Fibroblast of skin of right biceps (primary cell): ENCODE measurements around the gene CLASP1.

Experiments
- DNase-seq: peaks from one replicate; pipeline ENCODE4 v3.0.0-alpha.2; 2013

The CLASP1 gene

DNA sequence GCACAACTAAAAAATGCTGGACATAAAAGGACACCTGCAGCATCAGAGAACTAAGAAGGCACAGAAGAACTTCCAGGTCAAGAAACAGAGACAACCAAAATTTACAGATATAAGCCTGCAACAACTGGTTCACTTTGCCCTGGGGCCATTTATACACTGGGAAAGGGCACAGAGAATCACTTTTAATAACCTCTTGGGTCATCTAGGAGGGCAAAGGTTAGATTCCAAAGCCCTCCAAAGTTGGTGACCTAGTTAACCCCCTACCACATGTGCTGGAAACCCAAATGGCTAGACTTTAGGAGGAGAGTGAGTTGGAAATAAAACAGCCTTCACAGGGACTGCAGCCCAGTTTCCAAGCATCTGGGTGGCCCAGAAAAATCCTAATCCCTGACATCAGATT is 115.3 kb downstream of the CLASP1 start:
- no peak for DNase-seq

DNA sequence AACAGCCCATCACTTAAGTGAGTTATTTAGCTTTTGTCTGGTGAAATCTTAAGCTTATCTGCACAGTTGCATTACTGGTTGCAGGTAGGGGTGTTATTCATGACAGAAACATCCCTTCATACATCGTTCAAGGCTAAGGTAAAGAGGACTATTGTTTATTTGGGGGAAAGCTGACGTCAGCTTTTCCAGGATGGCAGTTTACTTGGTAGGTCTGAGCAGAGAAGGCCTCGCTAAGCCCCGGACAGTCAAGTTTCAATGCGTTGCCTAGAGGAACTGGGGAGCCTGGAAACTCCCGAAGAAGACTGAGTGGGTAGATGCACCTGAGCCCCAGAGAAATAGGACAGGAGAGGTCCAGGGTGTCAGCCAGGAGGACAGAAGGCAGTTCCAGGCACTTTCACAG is 116.4 kb downstream of the CLASP1 start:
- DNase-seq: no peak

DNA sequence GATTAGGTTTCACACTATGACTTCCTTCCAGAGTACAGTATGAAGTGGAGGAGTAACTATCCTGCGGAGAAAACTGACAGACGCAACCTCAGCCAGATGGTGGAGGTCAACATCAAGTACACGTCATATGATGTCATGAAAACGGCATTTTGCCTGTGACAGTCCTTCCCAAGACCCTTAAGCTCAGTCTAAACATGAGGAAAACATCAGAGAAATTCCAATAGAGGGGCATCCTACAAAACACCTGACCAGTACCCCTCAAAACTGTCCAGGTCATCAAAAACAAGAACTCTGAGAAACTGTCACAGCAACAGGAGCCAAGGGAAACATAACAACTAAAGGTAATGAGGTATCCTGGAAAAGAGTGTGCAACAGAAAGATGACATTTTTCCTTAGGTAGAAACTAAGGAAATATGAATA is 116.9 kb downstream of the CLASP1 start:
- DNase-seq: peak; percentile 57

DNA sequence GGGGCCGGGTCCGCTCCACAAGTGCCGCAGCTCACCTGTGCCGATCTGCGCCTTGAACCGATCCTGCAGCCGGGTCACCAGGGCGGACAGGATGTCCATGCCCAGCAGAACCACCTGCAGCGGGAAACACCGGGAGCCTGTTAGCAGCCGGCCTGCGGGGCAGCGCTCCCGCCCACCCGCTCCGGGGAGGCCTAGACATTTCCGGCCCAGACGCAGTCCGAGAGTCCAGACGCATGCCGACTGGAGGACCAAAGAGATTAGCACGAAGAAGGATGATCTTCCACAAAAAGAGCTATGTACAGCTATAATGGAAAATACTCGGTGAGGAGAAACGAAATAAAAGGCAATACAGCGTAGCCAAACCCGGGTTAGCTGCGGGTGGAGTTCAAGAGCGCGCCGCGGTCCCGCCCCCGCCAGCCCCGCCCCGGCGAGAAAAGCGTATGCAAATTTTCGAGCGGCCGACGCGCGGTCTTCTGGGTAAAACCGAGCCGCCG is 119.0 kb downstream of the CLASP1 start:
- peak; percentile 79 for DNase-seq

DNA sequence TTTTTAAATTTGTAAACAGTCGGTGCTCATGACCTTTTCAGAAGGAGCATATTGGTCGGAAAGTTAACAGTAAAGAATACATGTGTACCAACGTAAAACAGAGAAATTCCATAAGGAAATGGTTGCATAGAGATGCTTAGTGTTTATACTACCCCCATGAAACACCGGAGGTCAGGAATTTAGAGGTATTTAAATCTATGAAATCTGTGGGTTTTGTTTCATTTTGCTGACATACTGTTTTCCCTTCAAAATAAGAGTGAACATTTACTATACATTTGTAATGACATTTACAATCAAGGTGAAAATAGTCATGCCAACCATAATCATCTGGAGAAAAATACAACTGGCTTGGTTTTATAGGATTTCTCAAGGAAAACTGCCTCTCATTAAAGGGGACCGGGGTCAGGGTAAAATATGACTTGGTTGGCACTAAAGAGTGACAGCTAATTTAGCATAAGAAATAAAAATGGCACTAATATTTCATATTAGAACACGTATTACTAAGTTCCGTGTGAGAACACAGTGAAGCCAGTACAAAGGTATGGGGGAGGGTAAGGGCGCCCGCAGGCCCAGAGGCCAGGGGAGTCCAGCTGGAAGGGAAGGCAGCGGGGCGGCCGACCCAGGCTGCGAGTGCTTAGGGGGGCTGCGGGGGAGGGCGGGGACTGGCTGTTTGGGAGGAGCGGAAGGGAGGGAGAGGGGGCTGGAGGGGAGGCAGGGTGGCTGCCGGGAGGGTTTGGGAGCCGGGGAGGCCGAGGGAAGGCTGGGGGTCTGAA is 119.6 kb downstream of the CLASP1 start:
- peak; percentile 62 for DNase-seq

DNA sequence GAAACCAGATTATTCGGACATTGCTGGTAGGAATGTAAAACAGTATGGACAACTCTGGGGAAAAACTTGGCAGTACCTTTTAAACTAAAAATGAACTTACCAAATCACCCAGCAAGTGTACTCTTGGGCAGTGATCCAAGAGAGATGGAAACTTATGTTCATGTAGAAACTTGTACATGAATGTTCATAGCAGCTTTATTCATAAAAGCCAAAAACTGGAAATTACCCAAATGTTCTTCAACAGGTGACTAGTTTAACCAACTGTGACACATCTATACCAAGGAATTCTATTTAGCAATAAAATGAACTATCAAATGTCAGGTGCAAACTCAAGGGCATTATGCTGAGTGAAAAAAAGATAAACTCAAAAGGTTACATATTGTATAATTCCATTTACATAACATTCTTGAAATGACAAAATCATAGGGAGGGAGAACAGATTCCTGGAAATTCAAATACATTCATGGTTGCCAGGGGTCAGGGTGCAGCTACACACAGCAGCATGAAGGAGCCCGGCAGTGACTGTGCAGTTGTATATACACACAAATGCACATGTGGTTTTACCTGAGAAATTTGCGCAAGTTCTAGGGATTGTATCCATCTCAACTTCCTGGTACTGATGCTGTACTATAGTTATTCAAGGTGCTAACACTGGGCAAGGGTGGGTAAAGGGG is 122.1 kb downstream of the CLASP1 start:
- no peak for DNase-seq

DNA sequence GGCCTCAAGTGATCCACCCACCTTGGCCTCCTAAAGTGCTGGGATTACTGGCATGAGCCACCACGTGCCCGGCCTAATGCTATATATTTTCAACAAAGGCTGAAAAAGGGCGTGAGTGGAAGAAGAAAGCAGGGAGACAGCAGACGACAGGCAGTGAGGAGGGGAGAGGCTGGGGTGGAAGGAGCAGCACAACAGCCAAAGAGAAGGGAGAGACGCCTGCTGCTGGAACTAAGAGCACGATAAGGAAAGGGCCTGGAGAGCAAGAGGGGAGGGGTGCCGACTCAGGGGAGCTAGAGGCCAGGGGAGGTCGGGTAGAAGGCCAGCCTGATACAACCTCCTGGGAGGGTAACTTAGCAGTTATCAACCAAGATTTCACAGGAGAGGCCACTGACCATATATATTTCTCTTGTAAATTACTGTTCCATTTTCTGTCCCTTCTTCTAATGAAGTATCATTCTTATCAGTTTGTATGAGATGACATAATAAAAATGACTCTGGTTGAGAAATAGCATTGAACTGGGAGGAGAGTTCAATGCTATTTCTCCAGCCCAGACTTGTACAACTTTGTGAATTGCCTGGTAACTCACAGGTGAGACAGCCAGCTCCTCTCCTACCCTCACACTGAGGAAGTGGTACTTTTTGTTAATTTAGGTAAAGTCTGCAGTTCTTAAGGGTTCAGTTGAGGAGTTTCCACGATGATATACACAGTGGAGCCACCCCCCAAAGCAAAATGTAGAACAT is 124.4 kb downstream of the CLASP1 start:
- no peak for DNase-seq

DNA sequence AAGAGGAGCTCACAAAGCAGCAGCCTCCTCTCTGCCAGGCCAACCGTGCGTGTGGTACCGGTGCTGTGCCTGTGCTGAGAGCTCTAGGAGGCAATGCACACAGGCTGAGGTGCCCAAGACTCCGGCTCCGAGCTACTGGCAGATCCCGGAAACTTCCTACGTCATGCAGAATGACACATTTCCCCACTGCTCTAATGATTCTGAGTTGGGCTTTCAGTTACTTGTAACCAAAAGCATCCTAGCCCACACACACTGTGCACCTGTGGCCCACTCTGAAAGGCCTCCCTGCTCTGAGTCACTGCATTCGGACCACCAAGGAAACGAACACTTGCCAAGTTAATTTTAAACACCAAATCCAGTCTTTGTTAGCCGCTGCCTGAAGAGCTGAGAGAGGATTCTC is 127.9 kb downstream of the CLASP1 start:
- DNase-seq: no peak

DNA sequence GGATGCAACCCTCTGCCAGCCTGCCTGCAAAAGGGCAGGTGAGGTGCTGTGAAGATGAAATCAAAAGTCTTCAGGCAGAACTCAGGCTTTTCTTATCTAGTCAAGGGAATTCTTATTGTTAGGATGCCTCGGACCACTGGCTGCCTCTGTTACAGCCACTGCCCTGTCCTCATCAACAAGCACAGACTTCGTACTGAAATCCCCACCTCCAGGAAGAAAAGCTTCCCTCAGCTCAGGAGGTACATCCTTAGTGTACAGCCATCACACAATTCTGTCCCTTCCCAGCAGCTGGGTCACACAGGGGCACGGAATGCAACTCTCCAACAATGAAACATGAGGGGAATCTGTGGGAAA is 128.6 kb downstream of the CLASP1 start:
- DNase-seq: no peak

DNA sequence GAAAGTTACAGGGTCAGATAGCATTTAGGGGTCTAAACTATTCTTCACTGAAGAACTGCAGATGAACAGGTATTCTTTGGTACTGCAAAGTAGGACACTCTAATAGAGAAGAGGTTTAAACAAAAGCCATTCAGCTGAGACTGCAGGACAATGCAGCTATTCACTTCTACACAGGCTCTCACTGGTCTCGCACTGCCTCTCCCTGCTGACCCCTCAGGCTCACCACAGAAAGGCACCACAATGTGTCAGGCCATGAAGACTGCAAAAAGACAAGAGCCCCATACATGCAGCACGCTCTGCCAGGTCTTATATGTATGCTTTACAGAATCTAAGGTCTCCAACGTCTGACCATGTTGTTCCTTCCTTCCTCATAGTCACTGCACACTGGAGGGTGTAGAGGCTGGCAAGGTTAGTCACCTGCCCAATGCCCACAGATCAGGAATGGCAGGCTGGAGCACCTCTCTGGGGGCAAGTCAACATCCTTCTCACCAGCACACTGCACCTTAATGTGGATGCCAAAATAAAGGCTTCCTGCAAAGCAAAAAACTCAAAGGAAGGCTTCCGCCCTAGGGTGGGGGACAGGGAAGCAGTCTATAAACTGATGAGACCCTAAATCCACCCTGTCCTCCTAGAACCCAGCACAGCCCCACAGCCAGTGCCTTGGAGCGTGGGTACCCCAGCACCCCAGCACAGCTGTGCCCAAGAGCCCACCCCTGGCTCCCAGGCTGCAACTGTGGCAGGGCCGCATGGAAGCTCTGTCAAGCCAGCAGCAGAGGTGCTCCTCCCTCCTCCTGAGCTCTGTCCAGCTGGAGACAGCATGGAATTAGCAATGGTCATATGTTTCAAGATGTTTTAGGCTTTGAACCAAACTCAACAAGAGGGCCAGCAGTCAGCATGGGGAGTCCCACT is 129.3 kb downstream of the CLASP1 start:
- DNase-seq: no peak

DNA sequence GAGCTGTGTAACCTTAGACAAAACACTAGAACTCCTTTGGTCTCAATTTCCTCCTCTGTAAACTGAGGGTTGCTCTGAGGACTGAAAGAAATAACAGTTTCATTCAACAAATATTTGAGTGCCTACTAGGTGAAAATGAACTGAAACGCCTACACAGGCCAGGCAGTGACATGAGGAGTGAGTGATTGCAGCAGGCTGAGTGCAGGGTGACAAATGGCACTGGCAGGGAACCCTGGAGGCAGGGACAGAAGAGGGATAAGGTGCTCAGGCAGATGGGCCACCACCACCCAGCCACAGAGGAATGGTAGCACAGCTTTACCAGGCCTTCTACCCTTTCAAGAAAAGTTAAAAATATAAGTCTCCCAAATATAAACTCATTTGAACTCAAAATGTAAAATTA is 130.1 kb downstream of the CLASP1 start:
- no peak for DNase-seq

DNA sequence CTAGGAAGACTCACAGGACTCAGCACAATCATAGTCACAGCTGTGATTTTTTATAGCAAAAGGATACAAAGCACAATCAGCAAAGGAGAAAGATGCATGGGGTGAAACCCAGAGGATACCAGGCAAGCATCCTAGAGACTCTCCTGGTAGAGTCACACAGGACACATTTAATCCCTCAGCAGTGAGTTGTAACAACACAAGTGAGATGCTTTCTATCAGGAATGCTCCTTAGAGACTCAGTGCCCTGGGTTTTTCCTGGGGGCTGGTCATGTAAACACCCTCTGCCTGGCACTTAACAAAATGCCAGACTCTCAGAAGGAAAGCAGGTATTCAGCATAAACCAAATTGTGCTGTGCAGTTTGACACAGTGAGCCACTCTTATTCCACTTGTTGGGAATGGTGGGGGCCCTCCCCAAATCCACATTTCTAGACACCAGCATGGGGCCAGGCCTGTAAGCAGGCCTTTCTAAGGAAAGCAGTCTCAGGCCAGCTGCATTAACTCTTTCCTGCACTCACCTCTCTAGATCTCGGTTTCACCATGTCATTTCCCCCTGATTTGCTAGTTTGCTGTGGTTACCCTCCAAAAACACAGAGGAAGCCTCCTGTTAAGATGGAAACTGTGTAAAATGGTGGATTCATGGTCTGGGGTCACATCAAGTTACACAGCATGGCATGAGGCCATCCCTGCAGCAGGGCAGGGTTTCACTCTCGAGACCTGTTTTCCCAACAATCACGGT is 135.5 kb downstream of the CLASP1 start:
- no peak for DNase-seq

DNA sequence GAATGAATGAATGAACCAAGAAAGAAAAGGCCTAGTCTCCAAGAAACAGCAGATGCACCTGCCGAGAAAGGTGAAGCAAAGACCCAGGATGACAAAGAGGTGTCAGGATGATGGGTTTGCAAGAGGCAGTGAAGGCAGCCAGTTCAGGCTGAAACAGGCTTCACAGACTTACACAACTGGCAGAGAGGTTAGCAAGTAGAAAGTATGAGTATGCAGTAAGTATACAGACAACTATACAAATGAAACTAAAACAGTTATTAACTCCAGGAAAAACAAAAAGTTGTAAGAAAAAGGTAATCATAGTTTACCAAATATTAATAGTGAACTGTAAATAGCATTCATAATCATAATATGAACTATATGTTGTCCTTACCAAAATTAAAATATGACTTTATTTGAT is 138.4 kb downstream of the CLASP1 start:
- no peak for DNase-seq

DNA sequence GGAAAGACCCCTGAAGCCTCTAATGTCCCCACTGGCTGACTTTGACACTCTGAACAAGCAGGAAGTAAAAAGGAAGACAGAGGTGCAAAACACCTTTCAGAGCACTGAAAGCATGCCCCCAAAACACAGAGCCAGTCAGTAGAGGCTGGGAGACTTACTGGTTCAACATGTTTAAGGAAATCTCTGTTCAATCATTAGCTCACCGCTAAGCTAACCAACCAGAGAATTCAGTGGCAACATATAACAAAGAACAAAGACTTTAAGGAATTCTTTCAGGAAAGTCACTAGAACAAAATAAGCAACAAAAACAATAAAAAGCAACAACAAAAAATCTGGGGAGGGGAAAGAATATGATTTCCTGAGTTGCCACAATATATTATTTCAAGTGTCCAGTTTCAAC is 142.6 kb downstream of the CLASP1 start:
- no peak for DNase-seq

DNA sequence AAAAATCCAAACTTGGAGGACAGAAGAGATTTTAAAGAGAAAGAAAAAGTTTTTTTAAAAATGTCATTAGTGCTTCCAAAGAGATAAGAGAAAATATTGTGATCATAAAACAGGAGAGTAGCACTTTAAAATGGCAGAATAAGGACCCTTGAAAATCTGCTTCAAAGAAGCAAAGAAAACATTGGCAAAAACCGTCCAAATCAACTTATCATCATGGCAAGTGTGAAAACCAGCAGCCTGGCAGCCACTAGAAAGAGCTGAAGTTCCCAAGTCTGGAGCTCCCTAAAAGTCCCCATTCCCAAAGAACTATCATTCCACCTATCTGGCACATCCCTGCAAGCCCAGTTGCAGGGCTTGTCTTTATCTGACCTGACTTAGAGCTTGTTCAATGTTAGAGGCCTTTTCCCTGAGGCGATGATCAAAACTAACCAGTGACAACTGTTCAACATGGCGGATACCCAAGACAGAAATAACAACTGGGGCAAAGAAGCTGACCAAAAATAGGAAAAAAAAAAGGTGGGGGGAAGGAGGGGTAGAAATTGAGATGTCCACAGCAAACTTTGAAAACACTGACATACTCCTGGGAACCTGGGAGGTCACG is 143.2 kb downstream of the CLASP1 start:
- no peak for DNase-seq

DNA sequence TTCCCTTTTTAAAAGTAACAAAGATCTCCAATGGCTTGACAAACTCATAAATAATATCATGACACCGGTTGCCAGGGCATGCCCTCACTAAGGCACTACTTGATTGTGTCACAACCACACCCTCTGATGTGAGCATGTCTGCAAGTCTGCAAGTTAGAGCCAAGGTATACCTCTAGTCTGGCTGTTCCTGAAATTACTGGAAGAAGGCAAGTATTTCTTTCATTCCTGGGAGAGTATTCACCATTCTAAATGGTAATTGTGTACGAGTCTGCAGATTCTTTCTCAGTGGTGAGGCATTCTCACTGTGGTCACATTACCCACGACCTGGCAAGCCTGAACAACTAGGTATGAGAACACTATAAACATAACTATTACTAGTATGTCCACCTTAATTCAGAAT is 144.3 kb downstream of the CLASP1 start:
- peak; percentile 91 for DNase-seq

DNA sequence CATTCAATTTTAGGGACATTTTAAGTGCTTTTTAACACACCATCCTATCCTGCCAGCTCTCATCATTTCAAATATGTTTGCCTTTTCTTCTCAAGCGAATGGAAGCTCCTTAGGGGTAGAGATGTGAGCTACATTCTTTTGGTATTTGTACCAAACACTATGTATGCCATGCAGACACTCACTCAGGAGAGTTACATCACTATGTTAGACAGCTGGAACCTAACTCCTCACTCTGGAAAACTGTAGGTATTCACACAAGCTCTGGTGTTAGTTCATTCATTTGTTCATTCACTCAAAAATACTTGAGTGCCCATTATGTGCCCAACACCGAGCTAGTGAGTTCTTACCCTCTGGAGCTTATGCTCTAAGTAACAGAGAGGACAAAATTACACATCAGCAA is 144.9 kb downstream of the CLASP1 start:
- no peak for DNase-seq

DNA sequence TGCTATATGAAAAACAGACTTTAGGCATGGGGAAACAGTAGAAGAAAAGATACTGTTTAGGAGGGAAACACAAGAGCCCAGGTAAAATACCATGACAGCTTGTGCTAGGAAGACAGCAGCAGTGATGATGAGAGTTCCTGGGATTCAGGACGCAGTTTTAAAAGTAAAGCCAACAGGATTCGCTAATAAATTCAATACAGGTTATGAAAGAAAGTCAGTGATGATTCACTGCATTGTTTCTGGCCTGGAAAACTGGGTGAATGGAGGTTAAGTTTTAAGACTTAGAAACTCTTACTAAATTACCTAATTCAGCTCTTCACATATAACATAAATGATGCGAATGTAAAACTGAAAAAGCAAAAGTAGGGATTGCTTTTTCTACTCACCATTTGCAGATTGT is 146.5 kb downstream of the CLASP1 start:
- DNase-seq: no peak

DNA sequence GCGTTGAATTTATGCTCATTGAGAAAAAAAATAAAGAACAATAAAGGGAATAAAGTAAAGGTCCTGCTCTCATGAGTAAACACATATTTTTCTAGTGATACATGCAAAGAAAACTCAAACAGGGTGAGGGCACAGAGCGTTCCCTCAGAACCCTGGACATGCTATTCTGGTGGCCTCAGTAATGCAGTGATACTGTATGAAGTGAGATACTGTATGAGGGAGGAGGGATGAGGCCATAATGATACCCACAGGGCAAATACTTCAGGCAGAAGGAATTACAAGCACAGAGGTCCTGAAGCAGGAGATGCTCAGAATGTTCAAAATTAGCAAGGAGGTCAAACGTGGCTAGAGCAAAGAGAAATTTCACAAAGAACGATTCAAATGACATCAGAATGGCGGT is 147.0 kb downstream of the CLASP1 start:
- DNase-seq: peak; percentile 52

DNA sequence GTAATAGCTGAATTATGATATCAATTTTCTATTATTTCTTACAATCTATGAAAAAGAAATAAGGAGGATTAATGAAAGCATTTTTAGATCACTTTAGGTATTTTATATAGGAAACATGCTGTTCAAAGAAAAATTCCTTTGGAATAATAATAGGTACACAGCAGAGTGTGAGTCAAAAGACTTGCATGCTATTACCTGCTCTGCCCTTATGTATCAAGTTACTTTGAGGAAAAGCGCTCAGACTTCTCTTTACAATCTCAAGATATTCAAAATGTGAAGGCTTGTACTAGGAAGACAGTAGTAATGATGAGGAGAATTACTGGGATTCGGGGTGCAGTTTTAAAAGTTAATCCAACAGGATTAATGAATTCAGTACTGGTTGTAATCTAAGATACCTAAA is 147.7 kb downstream of the CLASP1 start:
- DNase-seq: no peak

DNA sequence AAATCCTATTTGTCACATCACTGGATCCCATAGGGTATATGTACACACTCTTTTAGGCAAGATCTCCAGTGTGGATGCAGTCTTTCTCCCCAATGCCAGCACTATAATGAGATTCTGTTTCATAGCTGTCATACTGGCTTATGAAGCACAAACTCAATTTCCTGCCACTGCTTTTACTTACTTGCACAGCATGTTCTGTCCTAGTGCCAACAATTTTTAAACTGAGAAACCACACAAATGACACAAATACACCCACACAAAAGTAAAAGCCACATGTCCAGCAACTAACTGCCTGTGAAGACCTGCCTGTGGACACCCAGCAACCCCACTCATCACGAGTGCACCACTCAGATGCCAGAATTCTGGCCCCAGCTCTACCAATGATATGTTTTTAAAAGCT is 148.2 kb downstream of the CLASP1 start:
- peak; percentile 60 for DNase-seq

DNA sequence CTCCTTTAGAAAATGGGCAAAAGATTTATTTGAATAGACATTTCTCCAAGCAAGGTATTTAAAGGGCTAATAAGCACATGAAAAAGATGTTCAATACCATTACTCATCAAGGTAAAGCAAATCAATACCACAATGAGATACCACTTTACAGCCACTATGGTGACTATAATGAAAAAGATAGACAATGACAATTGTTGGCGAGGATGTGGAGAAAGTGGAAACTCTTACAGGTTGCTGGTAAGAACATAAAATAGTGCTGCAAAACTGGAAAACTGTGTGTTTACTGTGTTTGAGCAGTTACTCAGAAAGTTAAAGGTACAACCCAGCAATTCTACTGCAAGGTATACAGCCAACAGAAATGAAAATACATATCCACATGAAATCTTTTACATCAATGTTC is 150.5 kb downstream of the CLASP1 start:
- DNase-seq: no peak
